ENCODE data around the gene SNPH.

Gene SNPH

GRCh38 chr20:1264727-1265126, 1.4 kb upstream of the SNPH start:
- no peak for DNase-seq (ENCODE audit: extremely low read depth in 1 of 2, low read depth in 1 of 2)

GRCh38 chr20:1265226-1265915, 723 bp upstream of the SNPH start:
- no peak for DNase-seq (ENCODE audit: extremely low read depth in 1 of 2, low read depth in 1 of 2)

- no peak for DNase-seq (ENCODE audit: extremely low read depth in 1 of 2, low read depth in 1 of 2)
Measured at GRCh38 chr20:1265916-1266166, 253 bp upstream of the SNPH start.

GRCh38 chr20:1267161-1267560, 1.1 kb downstream of the SNPH start:
- no peak for DNase-seq (ENCODE audit: extremely low read depth in 1 of 2, low read depth in 1 of 2)

GRCh38 chr20:1267809-1268374, 1.8 kb downstream of the SNPH start:
- DNase-seq (ENCODE audit: extremely low read depth in 1 of 2, low read depth in 1 of 2) = no peak

GRCh38 chr20:1269235-1269634, 3.1 kb downstream of the SNPH start:
- DNase-seq (ENCODE audit: extremely low read depth in 1 of 2, low read depth in 1 of 2) = no peak

GRCh38 chr20:1269850-1270249, 3.8 kb downstream of the SNPH start:
- no peak for DNase-seq (ENCODE audit: extremely low read depth in 1 of 2, low read depth in 1 of 2)

- DNase-seq (ENCODE audit: extremely low read depth in 1 of 2, low read depth in 1 of 2) = no peak
Measured at GRCh38 chr20:1272368-1273100, 6.4 kb downstream of the SNPH start.

- DNase-seq (ENCODE audit: extremely low read depth in 1 of 2, low read depth in 1 of 2) = no peak
Measured at GRCh38 chr20:1273366-1273765, 7.3 kb downstream of the SNPH start.

GRCh38 chr20:1274485-1275311, 8.6 kb downstream of the SNPH start:
- no peak for DNase-seq (ENCODE audit: extremely low read depth in 1 of 2, low read depth in 1 of 2)

- DNase-seq (ENCODE audit: extremely low read depth in 1 of 2, low read depth in 1 of 2) = no peak
Measured at GRCh38 chr20:1275919-1276318, 9.8 kb downstream of the SNPH start.

- no peak for DNase-seq (ENCODE audit: extremely low read depth in 1 of 2, low read depth in 1 of 2)
Measured at GRCh38 chr20:1277529-1278322, 11.6 kb downstream of the SNPH start.

GRCh38 chr20:1278993-1279392, 12.9 kb downstream of the SNPH start:
- no peak for DNase-seq (ENCODE audit: extremely low read depth in 1 of 2, low read depth in 1 of 2)

- no peak for DNase-seq (ENCODE audit: extremely low read depth in 1 of 2, low read depth in 1 of 2)
Measured at GRCh38 chr20:1280195-1281102, 14.4 kb downstream of the SNPH start.

- no peak for DNase-seq (ENCODE audit: extremely low read depth in 1 of 2, low read depth in 1 of 2)
Measured at GRCh38 chr20:1281279-1282057, 15.4 kb downstream of the SNPH start.

GRCh38 chr20:1282966-1283365, 16.9 kb downstream of the SNPH start:
- no peak for DNase-seq (ENCODE audit: extremely low read depth in 1 of 2, low read depth in 1 of 2)

GRCh38 chr20:1283522-1284510, 17.7 kb downstream of the SNPH start:
- no peak for DNase-seq (ENCODE audit: extremely low read depth in 1 of 2, low read depth in 1 of 2)
